Measurements from ENCODE around the gene KLHL12.
A peak's percentile ranks its signal among the peaks of the same experiment; 100 is the strongest.

KLHL12 gene

GRCh38 chr1:202892501-202892900 is 34.5 kb downstream of the KLHL12 start:
- no peaks in the 10 kb centered on the region for H3K9me3 ChIP-seq (ENCODE audit: control insufficient read depth, insufficient read depth, low read length)
- H3K4me3 ChIP-seq (ENCODE audit: low read length), result no peak overlapping the region
- peaks cover 9% of the 10 kb centered on the region for H3K79me2 ChIP-seq (ENCODE audit: control insufficient read depth, low read length)
- H4K20me1 ChIP-seq (ENCODE audit: control insufficient read depth, insufficient read depth, low read depth, low read length), result no peaks in the 10 kb centered on the region
- H3F3A ChIP-seq (ENCODE audit: control insufficient read depth, insufficient read depth), result peaks cover 9% of the 10 kb centered on the region
- no peaks in the 10 kb centered on the region for H3K9me2 ChIP-seq (replicated peaks; ENCODE audit: control insufficient read depth, low read length)
- H3K36me3 ChIP-seq (ENCODE audit: control insufficient read depth, low read length), result peaks cover 61% of the 10 kb centered on the region
- no peaks in the 10 kb centered on the region for H3K27me3 ChIP-seq (ENCODE audit: control insufficient read depth, low read length)
- H3K4me2 ChIP-seq (ENCODE audit: low read length), result no peak overlapping the region
- TF ChIP-seq EZH2phosphoT487 (IDR thresholded peaks at IDR 0.05; ENCODE audit: borderline replicate concordance, low read length), result no peak
- TF ChIP-seq, protein P1, sequence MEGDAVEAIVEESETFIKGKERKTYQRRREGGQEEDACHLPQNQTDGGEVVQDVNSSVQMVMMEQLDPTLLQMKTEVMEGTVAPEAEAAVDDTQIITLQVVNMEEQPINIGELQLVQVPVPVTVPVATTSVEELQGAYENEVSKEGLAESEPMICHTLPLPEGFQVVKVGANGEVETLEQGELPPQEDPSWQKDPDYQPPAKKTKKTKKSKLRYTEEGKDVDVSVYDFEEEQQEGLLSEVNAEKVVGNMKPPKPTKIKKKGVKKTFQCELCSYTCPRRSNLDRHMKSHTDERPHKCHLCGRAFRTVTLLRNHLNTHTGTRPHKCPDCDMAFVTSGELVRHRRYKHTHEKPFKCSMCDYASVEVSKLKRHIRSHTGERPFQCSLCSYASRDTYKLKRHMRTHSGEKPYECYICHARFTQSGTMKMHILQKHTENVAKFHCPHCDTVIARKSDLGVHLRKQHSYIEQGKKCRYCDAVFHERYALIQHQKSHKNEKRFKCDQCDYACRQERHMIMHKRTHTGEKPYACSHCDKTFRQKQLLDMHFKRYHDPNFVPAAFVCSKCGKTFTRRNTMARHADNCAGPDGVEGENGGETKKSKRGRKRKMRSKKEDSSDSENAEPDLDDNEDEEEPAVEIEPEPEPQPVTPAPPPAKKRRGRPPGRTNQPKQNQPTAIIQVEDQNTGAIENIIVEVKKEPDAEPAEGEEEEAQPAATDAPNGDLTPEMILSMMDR (IDR thresholded peaks at IDR 0.05; ENCODE audit: low read depth, low read length, poor library complexity, severe bottlenecking), result no peak
- H3K4me1 ChIP-seq (ENCODE audit: control insufficient read depth, low read length), result peaks cover 12% of the 10 kb centered on the region
- H3K27ac ChIP-seq (ENCODE audit: low read depth, low read length), result no peak overlapping the region

- no peak overlapping the region for H3K27ac ChIP-seq (ENCODE audit: low read depth, low read length)
- peaks cover 21% of the 10 kb centered on the region for H3K79me2 ChIP-seq (ENCODE audit: control insufficient read depth, low read length)
- no peaks in the 10 kb centered on the region for H3K9me2 ChIP-seq (replicated peaks; ENCODE audit: control insufficient read depth, low read length)
- TF ChIP-seq EZH2phosphoT487 (IDR thresholded peaks at IDR 0.05; ENCODE audit: borderline replicate concordance, low read length), result no peak
- TF ChIP-seq, protein P1 (IDR thresholded peaks at IDR 0.05; ENCODE audit: low read depth, low read length, poor library complexity, severe bottlenecking), result no peak
- no peaks in the 10 kb centered on the region for H3K9me3 ChIP-seq (ENCODE audit: control insufficient read depth, insufficient read depth, low read length)
- H3K4me3 ChIP-seq (ENCODE audit: low read length), result no peak overlapping the region
- peaks cover 14% of the 10 kb centered on the region for H3K4me1 ChIP-seq (ENCODE audit: control insufficient read depth, low read length)
- peaks cover 9% of the 10 kb centered on the region for H3F3A ChIP-seq (ENCODE audit: control insufficient read depth, insufficient read depth)
- no peaks in the 10 kb centered on the region for H4K20me1 ChIP-seq (ENCODE audit: control insufficient read depth, insufficient read depth, low read depth, low read length)
- no peak overlapping the region for H3K4me2 ChIP-seq (ENCODE audit: low read length)
- H3K27me3 ChIP-seq (ENCODE audit: control insufficient read depth, low read length), result no peaks in the 10 kb centered on the region
- peaks cover 46% of the 10 kb centered on the region for H3K36me3 ChIP-seq (ENCODE audit: control insufficient read depth, low read length)
Observed at GRCh38 chr1:202890392-202890791, 36.6 kb downstream of the KLHL12 start.

GRCh38 chr1:202888531-202889360 is 38.3 kb downstream of the KLHL12 start, which contains the start of gene RABIF:
Gene RABIF (minus strand): TSS chr1:202889149. CDS start chr1:202889098, 51 bp downstream.
- H3K79me2 ChIP-seq (ENCODE audit: control insufficient read depth, low read length), result peaks cover 33% of the 10 kb centered on the region
- H3K4me1 ChIP-seq (ENCODE audit: control insufficient read depth, low read length), result peaks cover 14% of the 10 kb centered on the region
- H3K27ac ChIP-seq (ENCODE audit: low read depth, low read length), result peak within 1 kb of the TSS; percentile 74
- H4K20me1 ChIP-seq (ENCODE audit: control insufficient read depth, insufficient read depth, low read depth, low read length), result no peaks in the 10 kb centered on the region
- peaks cover 9% of the 10 kb centered on the region for H3F3A ChIP-seq (ENCODE audit: control insufficient read depth, insufficient read depth)
- H3K4me2 ChIP-seq (ENCODE audit: low read length), result peak within 1 kb of the TSS; percentile 78
- peak within 1 kb of the TSS; percentile 83 for H3K4me3 ChIP-seq (ENCODE audit: low read length)
- H3K36me3 ChIP-seq (ENCODE audit: control insufficient read depth, low read length), result peaks cover 35% of the 10 kb centered on the region
- no peaks in the 10 kb centered on the region for H3K27me3 ChIP-seq (ENCODE audit: control insufficient read depth, low read length)
- TF ChIP-seq, protein P1 (IDR thresholded peaks at IDR 0.05; ENCODE audit: low read depth, low read length, poor library complexity, severe bottlenecking), result no peak
- TF ChIP-seq EZH2phosphoT487 (IDR thresholded peaks at IDR 0.05; ENCODE audit: borderline replicate concordance, low read length), result no peak
- no peaks in the 10 kb centered on the region for H3K9me3 ChIP-seq (ENCODE audit: control insufficient read depth, insufficient read depth, low read length)
- no peaks in the 10 kb centered on the region for H3K9me2 ChIP-seq (replicated peaks; ENCODE audit: control insufficient read depth, low read length)

All from DOHH2 (cell line).